Medulla oblongata (tissue), 1 donor: Measurements from ENCODE around the gene PLGRKT.
"Not testable (repeated sequence)": the region's sequence is repeated elsewhere in the genome, so short reads cannot be mapped to it uniquely, and the experiment has no call there.

ENCODE experiments used
- DNase-seq: peaks from one replicate; pipeline ENCODE4 v3.0.0-alpha.2; 2015; ENCODE audit errors: extremely low spot score

The PLGRKT gene

DNA sequence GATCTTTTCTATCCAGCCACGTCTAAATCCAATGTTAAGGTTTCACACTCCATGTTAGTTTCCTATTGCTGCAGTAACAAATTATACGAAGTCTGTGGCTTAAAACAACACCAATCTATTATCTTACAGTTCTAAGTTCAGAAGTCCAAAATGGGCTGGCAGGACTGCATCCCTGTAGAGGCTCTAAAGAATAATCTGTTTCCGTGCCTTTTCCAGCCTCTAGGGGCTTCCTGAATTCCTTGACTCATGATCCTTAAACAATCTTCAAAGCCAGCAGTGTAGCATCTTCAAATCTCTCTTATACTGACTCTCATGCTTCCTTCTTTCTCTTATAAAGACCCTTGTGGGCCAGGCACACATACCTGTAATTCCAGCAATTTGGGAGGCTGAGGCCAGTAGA, 6.8 kb downstream of the PLGRKT start:
- no peak for DNase-seq

- peak; percentile 57 for DNase-seq
These were observed 7.7 kb downstream of the PLGRKT start for GRCh38 chr9:5429873-5430564.

- DNase-seq = no peak
These were observed 8.8 kb downstream of the PLGRKT start for GRCh38 chr9:5428794-5429528.

- DNase-seq = no peak
These were observed 9.6 kb downstream of the PLGRKT start for GRCh38 chr9:5428172-5428571.

- DNase-seq = no peak
These were observed 10.7 kb downstream of the PLGRKT start for GRCh38 chr9:5427005-5427404.

DNA sequence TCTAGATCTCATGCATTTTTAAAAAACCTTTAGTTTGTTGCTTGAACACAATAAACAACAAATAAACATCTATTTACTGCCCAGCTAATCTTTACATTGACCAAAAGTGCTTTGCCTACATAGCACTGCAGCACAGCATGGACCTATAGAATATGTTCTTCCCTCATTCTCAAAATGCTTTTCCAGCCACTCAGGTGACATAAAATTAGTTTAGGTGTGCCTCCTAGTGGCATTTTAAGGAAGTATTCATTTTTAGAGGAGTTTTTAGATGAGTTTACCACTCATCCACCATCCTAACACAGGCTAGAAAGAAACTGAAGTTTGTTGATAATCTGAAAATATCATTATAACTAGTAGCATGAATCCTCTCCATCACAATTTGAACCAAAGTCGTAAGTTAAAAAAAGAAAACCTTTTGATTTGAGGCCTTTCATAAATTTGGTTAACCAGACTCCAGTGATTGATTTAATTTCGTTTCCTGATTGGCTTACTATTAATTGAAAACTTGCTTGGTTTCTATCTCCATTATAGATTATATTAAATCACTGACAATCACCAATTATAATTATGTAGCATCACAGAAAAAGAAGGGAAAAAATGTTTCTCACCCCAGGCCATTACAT, 12.6 kb downstream of the PLGRKT start:
- no peak for DNase-seq

GRCh38 chr9:5422276-5422675, 15.4 kb downstream of the PLGRKT start:
- DNase-seq = no peak

DNA sequence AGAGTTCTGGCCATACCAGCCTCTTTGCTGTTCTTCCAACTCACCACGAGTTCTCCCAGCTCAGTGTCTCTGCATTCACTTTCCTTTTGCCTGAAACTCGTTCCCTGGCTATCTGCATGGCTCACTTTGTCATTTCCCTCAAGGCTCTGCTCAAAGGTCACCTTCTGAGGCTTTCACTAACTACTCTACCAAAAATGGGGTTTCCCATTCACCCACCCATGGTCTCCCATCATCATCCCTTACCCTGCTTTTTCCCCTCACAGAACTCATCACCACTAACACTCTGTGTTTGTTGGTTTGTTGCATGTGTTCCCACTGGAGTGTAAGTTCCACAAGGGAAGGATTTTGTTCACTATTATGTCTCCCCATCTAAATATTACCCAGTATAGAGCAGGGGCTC, 16.6 kb downstream of the PLGRKT start:
- no peak for DNase-seq

DNA sequence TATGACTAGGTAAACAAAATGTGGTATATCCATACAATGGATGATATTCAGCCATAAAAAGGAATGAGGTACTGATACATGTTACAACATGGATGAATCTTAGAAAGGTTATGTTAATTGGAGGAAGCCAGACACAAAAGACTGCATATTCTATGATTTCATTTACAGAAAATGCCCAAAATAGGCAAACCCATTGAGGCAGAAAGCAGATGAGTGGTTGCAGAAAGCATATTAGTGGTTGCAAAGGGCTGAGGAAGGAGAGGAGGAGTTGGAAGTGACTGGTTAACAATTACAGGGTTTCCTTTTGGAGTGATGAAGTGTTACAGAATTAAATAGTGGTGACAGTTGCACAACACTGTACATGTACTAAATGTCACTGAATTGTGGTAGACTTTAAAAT, 17.7 kb downstream of the PLGRKT start:
- no peak for DNase-seq

DNA sequence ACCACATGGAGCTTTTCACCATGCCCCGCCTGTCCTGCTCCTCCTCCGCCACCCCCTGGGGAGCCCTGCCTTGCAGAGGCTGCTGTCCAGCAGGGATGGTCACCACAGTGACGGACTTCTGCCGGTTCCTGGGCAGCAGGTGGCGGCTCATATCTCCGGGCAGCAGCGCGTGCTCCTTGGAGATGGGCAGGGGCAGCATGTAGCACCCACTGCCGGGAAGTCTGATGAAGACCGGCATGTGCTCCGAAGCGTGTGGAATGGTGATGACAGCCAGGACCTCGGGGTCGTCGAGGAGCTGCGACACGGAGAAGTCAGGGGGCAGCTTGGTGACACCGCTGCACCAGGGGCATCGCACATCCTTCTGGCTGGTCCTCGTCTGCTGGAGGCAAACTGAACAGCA, 19.2 kb downstream of the PLGRKT start:
- no peak for DNase-seq

DNA sequence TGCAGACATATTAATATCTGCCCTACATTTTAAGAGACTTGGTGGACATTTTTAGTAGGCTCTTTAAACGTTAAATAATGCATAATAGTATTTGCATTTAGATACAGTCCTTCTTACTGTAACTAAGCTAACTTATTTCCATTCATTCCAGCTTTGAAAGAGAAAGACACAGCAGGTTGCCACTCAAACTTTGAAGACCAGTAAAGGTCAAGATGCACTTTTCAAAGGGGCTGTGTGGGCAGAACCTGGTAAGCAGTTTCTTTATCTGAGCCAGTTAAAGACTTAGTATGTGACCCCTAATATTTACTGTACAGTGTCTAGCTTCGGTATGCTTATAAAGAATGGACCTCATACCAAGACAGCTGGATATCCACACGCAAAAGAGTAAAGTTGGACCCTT, 20.8 kb downstream of the PLGRKT start:
- DNase-seq = no peak

DNA sequence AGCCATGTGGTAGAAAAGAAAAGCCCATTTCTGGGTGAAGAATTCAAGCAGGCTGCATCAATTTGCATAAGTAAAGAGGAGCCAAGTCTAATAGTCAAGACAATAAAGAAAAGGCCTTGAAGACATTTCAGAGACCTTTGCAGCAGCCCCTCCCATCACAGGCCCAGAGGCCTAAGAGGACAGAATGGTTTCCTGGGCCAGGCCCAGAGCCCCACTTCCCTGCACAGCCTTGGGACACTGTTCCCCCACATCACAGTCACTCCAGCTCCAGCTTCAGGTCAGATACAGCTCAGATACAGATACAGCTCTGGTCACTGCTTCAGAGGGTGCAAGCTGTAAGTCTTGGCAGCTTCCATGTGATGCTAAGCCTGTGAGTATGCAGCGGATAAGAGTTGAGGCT, 29.1 kb downstream of the PLGRKT start:
- no peak for DNase-seq

DNA sequence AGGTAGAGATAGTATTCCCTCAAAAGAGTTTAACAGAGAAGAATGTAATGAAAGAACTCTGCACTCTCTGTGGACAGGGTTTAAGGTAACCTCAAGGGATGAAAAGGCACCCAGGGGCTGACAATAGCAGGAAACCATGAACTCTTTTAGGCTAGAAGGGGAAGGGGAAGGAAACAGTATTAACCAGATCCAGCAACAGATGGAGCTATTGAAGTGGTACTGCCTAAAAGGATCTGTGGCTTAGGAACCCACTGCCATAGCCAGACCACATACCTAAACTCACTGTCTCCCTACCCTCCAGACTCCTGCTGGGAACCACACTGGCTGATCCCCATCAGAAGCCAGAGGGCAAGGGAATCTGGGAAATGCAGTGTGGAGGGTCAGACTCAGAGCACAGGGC, 35.5 kb downstream of the PLGRKT start:
- DNase-seq = no peak

DNA sequence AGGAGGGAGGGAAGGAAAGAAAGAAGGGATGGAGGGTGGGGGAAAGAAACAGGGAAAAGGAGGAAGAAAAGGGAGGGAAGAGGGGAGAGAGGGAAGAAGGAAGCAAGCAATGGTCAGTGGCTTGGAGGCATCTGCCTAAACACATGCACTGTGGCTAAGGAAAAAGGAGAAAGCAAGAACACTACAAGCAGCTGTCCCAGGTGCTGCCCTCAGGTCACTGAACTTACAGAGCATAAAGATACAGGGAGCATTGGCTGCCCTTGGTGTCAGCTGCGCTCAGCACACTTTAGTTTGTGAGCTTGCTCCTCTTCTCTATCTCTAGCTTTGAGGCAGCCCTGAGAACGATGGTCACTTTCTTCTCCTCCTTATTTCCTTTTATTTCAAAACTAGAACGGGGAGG, 40.2 kb downstream of the PLGRKT start:
- not testable (repeated sequence) for DNase-seq

DNA sequence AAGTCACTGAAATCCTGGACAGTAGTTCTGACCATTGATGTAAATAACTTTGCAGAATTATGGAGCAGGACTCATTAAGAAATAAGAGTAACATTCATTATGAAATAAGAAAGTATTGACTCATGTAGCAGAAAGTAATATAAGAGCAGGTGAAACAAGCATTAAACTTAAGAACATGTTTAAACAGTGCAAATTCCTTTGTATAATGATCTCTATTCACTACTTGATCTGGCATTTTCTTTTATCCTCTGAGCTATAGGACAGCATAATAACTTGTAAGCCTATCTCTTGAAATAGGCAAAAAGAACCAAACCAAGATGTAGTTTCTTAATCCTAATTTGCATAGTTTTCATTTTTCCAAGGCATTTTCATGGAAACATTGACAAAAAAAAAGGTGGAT, 42.3 kb downstream of the PLGRKT start:
- DNase-seq = no peak

GRCh38 chr9:5393976-5394375, 43.7 kb downstream of the PLGRKT start:
- not testable (repeated sequence) for DNase-seq

DNA sequence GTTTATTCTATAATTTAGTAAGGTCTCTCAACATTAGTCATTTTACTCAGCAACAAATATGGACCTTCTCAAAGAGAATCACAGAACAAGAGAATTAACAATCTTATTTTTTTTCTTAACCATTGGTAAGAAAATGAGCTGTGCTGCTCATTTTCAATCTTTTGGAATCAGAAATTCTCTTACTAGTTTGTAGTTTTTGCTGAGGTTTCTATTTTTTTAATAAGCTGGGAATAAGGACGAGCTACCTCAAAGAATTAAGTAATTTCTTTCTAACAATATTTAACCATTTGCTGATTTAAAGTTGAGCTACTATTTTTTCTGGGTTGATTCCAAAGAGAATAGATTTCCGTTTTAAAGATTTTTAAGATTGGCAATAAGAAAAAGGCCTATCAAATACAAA, 44.2 kb downstream of the PLGRKT start:
- DNase-seq = no peak

GRCh38 chr9:5392285-5392684, 45.4 kb downstream of the PLGRKT start:
- DNase-seq = no peak

DNA sequence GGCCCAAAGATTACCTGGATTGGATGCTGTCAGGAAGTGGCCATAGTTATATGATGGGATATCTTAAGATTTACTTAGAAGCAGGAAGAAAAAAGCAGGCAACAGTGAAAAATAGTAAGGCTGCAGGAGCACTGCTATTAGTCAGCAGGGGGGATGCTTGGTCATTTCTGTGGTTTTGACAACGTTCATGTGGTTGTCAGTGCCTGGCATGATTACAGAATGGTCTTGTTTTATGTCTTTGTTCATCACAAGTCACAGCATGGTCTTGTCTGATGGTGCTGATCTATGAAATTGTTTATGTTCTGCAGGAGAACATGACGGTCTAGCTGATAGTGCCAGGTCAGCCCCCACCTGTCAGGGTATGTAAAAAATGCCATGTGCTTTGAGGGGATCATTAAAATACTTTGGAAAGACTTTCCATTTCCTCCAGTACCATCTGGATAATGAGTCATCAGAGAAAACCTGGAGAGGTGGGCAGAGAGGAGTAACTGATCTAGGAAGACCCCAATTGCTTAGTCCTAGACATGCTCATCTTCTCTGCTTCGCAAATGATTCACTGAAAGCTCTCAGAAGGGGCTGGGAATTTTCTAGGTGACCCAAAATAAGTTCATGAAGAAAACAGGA, 48.5 kb downstream of the PLGRKT start:
- DNase-seq = no peak

- DNase-seq = no peak
These were observed 49.5 kb downstream of the PLGRKT start for GRCh38 chr9:5388026-5388819.

DNA sequence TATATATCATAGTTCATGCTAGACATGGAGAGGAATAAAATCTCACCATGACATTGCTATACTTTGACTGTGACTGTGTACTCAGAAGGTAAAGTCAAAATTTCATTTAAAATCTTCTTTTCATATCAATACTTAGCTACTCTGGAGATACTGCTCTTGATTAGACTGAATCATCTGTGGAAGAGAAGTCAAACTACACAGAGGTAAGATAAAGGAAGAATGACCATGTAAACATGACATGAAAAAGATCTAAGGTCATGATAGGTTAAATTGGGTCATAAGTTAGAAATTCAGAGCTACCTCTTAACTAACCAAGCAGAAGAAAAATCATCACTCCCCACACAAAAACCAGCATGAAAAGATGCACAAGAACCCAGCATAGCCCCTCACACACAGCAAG, 53.3 kb downstream of the PLGRKT start:
- DNase-seq = no peak

GRCh38 chr9:5382479-5382878, 55.2 kb downstream of the PLGRKT start:
- no peak for DNase-seq
